Measurements from ENCODE around the gene MESD.

The MESD gene

DNA sequence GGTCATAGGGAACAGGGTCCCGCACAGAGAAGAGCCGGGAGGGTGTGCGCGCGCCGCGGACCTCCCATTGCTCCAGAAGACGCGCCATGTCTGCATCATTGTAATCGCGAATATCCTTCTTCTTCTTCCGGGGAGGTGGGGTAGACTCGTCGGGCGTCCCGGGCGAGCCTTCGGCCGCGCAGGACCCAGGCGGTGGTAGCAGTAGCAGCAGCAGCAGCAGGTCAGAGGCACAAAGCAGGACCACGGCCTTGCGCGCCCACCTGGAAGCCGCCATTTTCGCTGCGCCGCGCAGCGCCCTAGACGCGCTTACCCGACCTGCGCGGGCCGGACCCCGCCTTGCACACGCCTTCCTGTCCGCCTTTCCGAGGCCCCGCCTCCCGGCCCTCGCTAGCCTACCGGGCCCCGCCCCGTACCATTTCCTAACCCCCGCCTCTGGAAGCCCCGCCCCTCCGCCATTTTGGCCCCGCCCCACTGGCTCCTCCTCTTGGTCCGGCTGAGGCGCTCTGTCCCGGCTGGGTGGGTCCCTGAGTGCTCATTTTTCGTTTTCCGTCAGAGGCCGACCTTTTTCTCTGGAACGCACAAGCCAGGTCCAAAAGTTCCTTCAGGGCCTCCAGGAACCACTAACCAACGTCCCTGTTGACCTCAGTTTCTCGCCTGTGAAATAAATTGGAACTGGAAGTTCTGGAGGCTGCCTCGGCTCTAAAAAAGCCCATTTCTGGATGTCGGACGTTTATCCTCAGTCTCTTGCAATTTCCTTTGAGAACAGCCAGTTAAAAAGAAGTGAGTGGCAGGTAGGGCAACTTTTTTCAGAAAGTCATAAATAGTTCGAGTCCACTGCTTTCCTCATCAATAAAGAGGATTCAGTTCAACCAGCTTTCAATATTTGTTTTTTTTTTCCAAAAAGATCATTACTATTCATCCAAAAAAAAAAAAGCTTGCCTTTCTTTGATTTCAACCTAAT is at the start of gene MESD:
MESD (minus strand) TSS at position 302 of the 961 bp plus-strand sequence; CDS start at position 274, 28 bp downstream.
- DNase-seq, result peak; percentile 71

DNA sequence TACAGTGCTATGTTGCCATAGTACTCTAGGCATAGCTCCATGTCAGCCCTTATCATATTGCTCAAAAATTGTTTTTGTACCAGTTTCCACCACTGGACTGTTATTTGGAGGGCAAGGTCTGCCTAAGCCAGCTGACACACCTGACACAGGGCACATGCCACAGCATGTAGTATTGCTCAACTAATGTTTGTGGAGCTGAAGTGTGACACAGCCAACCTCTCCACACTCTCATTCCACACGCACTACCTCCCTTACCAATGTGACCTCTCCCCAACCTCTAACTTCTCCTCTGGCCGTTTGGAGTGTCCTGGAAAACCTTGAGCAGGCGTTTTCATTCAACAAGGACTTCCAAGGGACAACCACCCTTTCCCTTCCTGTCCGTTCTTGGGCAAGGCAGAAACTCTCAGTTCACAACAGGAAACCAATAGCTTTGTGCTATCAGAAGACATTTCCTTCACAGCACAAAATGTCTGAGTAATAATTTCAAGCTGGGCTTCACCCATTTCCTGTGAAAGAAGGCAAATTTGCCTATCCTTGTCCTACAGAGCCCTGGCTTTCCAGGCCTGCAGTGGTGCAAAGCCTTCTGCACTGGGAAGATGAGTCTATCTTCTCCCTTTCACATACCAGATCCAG is 49.5 kb upstream of the MESD start:
- DNase-seq, result no peak

DNA sequence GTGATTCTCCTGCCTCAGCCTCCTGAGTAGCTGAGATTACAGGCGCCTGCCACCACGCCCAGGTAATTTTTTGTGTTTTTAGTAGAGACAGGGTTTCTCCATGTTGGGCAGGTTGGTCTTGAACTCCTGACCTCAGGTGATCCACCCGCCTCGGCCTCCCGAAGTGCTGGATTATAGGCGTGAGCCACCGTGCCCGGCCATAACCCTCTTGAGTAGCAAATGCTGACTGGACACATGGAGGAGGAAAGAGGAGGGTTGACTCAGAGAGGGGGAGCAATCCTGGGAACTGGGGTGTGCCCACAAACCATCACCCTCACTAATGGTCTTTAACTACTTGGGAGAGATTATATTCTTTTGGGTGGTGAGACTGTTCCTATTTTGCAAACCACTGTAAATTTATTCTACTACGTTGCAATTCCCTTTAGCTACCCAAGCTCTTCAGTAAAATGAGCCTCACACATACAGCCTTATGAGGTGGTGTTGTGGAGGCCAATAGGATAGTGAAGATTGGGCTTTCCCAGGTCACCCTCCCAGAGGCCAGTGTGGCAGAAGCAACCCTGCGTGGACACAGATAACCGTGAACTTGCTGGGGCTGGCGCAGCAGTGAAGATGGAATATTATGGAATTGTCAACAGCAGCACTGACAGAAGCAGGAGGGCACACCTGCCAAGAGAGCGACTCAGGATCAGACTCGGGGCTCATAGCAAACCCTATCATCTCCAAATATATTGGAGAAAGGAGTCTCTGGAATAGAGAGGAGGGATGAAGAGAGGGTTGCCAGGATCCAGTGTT is 48.5 kb upstream of the MESD start:
- DNase-seq, result no peak

DNA sequence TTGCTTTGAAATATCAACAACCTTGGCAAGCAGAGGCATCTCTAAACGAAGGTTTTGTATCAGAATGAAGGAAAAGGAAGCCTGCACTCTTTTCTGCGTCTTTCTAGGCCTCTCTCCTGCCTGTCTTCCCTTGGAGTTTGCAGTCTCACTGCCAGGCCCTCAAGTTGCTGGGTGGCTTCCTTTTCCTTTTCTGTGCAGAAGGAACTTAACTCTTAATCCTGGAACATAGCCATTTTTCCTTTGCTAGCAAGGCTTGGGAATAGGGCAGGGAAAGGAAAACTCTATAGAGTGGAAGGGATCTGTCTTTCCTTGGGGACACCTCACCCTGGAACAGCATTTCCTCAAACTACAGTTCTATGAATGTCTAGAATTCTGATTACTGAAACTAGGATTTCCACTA is 43.9 kb upstream of the MESD start:
- DNase-seq, result no peak

DNA sequence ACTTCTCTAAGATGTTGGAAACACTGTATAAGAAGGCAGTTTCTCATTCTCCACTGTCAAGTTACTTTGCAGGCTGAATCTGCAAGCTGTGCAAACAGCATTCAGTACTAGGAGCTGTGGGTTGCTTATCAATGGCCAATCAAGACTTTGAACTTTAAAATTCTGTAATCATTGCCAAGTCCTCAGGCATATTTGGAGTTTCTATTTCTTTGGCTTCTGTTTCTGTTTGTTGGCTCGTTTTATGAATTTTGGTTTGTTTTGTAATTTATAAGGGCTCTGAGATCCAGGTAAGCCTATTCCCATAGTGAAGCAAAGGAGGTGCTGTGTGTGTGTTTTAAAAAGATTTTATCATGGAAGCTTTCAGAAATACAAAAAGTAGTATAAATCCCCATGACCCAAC is 43.2 kb upstream of the MESD start:
- DNase-seq, result no peak

DNA sequence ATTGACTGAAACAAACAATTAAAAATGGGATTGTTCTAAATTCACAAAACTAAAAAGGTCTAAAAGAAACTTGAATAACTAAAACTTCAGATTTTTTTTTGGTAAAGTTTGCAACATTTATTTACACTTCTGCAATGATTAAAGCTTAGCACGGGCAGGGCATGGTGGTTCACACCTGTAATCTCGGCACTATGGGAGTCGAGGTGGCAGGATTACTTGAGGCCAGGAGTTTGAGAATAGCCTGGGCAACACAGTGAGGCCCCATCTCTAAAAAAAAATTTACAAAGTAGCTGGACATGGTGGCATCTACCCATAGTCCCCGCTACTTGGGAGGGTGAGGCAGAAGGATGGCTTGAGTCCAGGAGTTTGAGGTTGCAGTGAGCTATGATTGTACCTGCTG is 42.7 kb upstream of the MESD start:
- no peak for DNase-seq

DNA sequence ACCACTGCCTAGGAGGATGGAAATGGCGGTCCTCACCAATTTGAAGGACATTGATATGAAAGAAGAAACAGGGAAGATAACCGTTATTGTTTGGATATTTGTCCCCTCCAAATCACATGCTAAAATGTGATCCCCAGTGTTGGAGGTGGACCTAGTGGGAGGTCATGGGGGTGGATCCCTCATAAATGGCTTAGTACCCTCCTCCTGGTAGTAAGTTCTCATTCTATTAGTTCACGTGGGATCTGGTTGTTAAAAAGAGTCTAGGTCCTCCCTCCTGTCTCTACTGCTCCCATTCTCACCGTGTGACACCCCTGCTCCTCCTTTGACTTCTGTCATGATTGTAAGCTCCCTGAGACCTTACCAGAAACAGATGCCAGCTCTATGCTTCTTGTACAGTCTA is 41.6 kb upstream of the MESD start:
- DNase-seq, result no peak

DNA sequence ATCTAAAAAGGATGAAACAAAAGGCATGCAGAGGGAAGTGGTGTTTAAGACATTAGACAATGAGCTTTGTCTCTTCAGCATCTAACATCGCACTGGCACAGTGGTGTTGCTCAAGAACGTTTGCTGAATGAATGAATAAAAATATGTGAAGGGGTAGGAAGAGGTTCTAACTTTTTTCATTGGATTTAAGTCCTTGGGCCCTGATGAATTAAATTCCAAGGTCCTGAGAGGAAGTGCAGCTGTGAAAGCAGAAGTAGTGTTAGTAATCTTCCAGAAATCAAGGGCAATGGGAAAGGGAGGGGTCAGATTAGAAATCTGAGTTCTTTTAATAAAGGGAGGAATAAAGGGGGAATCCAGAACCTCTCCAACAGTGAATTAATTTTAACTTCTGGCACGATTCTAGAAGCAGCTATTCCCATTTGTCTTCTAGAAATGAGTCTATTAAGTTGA is 40.7 kb upstream of the MESD start:
- DNase-seq, result no peak

DNA sequence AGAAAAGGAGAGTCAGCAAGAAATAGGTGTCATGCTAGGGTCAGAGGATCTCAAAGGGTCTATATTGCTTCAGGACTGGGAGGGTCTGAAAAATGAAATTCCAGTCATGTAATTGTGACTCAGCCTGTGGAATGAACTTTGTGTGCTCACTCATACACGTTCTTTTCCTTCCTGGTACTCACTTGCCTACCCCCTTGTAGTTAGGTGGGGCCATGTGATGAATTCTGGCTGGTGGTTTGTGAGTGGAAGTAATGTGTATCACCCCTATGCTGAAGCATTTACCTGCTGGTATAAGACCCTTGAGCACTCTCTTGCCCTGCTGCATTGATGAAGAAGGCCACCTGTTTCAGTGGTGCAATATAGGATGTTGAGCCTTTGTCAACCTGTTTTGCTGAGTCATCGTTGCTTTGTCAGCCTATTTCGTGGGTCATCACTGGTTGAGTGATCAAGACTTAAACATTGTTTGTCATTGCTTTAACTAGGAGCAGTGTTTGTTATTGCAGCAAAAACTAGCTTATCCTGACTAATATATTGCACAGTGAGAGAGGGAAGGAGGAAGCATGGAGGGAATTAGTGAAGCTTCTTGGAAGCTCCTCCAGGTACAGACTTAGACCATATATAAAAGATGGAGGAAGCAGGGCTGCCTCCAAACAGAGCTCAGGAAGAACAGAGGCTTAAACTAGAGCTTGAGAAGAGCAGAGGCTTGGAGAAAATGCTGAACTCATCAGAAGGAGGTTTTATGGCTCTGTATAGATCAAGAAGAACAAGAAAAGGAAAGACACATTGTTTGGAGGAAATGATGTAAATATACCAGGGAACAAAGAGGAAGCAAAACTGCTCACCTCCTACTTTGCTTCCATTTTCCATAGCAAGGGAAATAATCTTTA is 40.0 kb upstream of the MESD start:
- no peak for DNase-seq

DNA sequence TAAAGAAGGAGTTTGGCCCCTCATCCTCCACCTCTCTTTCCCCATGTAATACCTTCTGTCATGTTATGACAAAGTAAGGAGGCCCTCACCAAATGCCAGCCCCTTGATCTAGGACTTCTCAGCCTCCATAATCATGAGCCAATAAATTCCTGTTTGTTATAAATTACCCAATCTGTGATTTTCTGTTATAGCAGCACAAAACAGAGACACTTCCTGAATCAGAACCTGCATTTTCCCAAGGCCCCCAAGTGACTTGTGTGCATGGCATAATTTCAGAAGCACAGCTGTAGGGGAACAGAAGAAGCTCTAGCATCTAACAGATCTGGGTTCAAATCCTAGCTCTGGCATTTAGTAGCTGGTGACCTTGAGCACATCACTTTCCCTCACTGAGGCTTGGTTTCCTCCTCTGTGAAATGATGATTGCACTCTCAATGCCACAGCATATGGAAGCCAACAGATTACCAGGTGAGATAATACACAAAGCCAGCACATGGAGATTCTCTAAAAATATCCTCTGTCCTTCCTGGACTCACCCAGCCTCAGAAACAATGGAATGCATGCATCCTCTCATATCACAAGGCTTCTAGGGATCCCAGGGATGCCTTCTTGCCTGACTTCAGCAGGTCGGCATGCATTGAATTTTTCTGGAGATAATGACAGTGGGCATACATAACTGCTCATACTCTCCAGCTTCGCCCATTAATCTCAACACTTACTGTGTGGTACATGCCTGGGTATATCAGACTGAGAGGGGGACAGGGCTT is 37.4 kb upstream of the MESD start:
- DNase-seq, result no peak

DNA sequence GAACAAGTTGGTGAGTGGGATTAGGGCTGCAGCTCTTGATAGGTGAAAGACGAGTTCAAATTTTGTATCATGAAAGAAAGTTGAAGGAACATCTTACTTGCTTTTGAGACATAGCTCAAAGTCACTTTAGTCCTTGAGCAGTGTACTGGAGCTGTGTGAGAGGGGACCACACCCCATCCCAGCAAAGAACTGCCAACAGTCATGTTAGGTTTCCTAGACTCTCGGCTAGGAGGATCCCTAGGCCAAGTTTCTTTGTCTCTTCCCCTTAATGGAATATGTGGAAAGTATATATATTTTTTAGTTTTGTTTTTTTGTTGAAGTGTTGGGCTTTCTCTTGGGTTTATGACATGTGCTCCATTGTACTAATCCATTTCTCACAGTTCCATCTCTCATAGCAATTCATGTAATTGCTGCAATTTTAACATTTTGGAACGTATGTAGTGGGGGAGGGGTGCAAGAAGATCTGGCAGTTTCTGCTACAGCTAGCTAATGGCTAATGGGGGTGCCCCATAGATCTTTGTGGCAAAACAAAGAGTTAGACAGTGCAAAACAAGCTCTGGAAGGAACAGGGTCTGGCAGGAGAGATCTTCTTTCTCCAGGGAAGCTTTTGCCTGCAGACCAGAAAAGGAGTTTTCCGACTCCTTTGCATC is 36.2 kb upstream of the MESD start:
- DNase-seq, result no peak

DNA sequence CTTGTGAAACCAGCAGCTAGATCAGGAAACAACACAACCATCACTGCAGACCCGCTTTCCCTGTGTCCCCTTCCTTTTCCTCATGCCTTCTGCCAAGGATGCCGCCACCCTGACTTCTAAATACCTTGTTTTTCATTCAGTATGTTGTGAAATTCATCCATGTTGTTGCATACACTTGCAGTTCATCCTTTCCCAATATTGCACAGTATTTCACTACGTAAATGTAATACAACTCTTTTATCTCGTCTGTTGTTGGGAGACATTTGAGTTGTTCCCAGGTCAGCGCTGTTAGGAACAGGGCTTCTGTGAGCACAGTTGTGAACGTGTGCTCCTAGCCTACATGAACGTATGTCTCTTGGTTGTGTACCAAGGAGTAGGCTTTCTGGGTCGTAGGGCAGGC is 35.3 kb upstream of the MESD start:
- no peak for DNase-seq

DNA sequence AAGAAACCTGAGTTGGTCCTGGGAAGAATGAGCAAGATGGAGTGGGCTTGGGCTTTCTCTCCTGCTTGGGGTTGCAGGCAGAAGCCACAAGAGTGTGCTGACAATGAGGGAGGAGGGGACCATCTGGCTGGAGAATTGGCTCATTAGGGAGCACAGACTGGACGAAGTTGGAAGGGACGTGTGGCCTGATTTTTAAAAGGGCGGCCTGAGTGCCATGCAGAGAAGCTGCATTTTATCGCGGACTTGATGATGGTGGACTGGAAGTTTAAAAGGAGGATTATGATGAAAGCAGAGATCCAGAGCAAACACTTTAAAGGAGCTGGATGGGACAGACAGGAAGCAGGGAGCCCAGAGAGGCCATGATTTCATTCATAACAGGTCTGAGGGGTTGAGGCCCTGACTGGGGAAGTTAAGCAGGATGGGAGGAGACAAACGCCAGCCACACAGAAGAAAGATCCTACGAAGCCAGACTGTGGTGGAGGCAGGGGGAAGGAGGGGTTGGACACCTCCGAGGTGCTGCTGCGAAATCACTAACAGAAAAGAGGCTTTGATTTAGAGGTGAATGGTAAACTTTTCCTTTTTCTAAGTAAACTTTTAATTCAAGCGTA is 34.8 kb upstream of the MESD start:
- DNase-seq, result no peak

DNA sequence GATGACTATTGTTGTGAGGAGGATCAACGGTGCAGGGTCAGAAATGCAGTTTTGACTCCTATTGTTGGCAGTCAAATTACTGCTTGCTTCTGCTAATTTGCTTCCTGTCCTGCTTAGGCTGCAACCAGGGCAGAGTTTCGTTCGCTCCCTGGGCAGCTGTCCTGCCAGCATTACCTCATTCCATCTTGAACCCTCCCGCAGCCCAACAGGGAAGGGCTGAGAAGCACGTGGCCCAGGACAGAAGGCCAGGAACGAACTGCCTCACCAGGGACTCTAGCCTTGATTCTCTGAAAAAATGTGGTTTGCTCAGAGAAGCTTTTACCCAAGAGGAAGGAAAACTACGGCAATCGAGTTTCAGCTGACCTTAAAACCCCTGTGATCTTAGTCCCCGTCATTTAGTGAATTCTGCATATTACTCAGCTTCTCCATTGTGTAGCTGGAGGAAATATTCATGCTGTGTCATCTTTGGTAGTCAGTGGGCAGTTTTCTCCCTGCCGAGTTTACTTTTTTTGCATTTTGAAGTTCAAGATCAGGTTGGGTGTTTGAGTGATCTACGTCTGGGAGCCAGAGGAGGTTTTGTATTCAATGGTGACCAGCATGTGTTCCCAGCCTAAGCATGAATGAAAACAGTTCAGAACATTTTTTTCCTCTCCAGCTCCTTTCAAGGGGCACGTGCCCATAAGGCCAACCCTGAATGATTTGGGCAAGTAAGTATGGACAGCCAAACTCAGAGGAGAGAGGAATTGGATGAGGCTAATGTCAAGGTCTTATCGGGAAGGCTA is 34.1 kb upstream of the MESD start:
- no peak for DNase-seq

DNA sequence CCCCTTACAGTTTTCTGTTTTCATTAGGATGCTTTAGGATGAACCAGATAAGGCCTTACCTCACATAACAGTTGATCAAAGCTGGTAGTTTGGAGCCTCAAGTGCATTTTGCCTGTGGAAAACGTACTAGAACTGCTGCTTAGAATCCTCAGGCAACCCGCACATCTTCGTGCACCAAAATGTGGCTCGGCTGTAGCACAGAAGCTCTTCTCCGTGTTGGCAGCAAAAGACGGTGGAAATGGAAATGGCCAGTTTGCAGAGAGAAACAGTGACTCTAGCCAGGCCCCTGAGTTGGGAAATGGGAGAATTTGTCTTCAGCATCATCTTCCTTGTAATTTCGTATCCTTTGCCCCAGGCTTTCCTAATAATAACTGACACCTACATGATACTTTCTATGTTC is 31.7 kb upstream of the MESD start:
- DNase-seq, result no peak

DNA sequence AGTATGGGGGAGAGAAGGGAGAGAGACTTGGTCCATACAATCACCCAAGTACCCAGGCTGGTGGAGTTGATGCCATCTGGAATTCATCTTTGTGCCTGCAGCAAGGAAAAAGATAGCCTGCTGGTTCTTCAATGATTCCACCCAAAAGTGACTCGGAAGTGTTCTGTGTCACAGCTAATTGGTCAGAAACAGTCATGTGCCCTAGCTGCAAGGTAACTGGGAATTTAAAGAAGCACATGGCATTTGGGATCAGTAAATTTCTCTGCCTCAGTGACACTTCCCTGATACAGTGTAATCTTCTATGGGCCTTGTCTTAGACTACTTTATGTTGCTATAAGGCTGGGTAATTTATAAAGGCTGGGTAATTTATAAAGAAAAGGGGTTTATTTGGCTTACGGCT is 28.6 kb upstream of the MESD start:
- no peak for DNase-seq

DNA sequence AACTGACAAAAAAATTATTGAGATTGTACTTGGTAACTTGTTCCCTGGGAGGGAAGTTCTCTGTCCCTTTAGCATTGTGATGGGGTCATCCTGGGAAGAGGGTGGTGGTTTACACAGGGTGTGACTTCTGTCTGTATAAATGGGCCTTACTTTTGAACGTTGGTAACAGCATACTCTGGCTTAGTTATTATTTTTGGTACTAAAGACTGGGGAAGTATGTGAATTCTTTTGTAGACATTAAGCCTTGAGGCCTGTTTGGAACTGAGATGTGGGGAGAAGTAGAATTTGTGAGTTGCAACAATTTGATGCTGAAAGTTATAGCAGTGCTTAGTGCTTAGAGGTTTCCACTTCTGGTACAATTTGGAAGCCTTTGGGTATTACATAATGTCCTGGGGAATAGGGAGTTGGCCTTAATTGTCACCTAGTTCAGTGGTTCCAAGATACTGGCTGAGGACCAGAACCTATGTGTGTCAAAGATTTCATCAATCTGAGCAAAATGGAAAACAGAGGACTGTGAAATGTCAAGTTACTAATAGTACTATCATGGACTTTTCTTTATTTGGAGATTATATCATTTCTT is 27.0 kb upstream of the MESD start:
- no peak for DNase-seq

DNA sequence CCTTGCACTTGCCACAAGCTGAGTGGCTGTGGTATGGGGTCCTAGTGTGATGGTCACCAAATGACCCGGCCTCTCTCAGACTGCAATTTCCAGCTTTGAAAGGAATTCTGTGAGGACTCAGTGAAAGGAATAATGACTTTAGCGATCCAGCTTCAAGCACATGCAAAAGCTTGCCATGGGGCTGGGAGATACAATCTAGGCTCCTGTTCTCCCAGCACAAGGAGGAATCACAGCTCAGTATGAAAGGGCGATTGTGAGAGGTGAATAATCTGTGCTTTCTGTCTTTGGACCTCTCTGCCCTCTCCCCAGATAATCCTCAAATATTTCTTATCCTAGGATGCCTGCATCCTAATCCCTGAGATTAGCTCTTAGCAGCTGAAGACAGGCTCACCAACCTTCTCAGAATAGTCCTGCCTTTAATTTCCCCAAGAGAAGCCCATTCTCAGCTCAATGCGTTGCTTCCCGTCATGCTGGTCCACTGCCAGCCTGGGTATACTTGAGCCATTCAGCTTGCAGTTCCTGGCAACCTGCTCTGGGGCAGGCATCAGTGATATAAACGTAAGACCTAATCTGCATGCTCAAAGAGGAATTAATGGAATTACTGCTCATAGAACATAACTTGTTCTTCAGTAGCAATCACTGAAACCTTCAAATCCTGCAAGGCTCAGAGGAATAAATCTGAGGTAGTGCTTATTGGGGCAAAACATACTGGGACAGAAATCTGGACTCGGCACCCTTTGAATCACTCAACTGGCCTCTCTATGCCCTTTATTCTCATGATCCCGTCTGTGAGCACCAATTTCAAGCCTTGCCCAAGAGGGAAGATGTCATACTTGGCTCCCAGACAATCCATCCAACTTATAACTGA is 26.2 kb upstream of the MESD start:
- DNase-seq, result no peak

Data from 8988T (cell line).